RWPE2 (cell line): ENCODE data around the gene HDAC4.

Source experiments
- ATAC-seq: fragments of 200-7000 bp; cut with Tn5 transposase; 3 replicates; pipeline ENCODE4 v1.9.1; 2021; ENCODE audit warnings: low read depth
- DNase-seq: peaks from one replicate; pipeline ENCODE4 v3.0.0-alpha.2; 2020; ENCODE audit warnings: low spot score
- H3K27ac ChIP-seq: fragments of 450-650 bp; 2 replicates; pipeline ENCODE4 v1.5.1; 2017; ENCODE audit warnings: mild to moderate bottlenecking; ENCODE audit not compliant: poor library complexity, severe bottlenecking
- H3K27me3 ChIP-seq: fragments of 250-450 bp; sonication (Bioruptor Pico); 2 replicates; pipeline ENCODE4 v1.5.1; 2021; ENCODE audit warnings: mild to moderate bottlenecking, moderate library complexity; ENCODE audit not compliant: insufficient read depth, poor library complexity, severe bottlenecking
- H3K36me3 ChIP-seq: fragments of 250-450 bp; sonication (Bioruptor Pico); 2 replicates; pipeline ENCODE4 v1.5.1; 2020; ENCODE audit warnings: low read depth, mild to moderate bottlenecking, moderate library complexity
- H3K4me1 ChIP-seq: fragments of 250-450 bp; sonication (Bioruptor Pico); 2 replicates; pipeline ENCODE4 v1.5.1; 2021; ENCODE audit warnings: mild to moderate bottlenecking, moderate library complexity; ENCODE audit not compliant: insufficient read depth, poor library complexity, severe bottlenecking
- H3K4me3 ChIP-seq: fragments of 250-450 bp; sonication (Bioruptor Pico); 2 replicates; pipeline ENCODE4 v1.5.1; 2021; ENCODE audit warnings: mild to moderate bottlenecking, moderate library complexity; ENCODE audit not compliant: severe bottlenecking
- H3K9me3 ChIP-seq: fragments of 250-450 bp; sonication (Bioruptor Pico); 2 replicates; pipeline ENCODE4 v1.5.1; 2021; ENCODE audit warnings: mild to moderate bottlenecking, moderate library complexity; ENCODE audit not compliant: severe bottlenecking
- CTCF ChIP-seq: fragments of 450-650 bp; IDR thresholded peaks from one replicate; pipeline ENCODE4 v1.5.1; 2017; ENCODE audit warnings: mild to moderate bottlenecking, moderate library complexity; ENCODE audit not compliant: poor library complexity, severe bottlenecking

The HDAC4 gene

GRCh38 chr2:239161711-239162140 lies 239.1 kb downstream of the HDAC4 start:
- DNase-seq (no peak), ATAC-seq (no peak)
- Histone ChIP-seq H3K4me3 (no peak overlapping the region), H3K36me3 (no peaks in the 10 kb centered on the region), H3K9me3 (no peaks in the 10 kb centered on the region), H3K27ac (no peak overlapping the region), H3K4me1 (no peaks in the 10 kb centered on the region), H3K27me3 (no peaks in the 10 kb centered on the region)
- no peak for TF ChIP-seq CTCF

DNA sequence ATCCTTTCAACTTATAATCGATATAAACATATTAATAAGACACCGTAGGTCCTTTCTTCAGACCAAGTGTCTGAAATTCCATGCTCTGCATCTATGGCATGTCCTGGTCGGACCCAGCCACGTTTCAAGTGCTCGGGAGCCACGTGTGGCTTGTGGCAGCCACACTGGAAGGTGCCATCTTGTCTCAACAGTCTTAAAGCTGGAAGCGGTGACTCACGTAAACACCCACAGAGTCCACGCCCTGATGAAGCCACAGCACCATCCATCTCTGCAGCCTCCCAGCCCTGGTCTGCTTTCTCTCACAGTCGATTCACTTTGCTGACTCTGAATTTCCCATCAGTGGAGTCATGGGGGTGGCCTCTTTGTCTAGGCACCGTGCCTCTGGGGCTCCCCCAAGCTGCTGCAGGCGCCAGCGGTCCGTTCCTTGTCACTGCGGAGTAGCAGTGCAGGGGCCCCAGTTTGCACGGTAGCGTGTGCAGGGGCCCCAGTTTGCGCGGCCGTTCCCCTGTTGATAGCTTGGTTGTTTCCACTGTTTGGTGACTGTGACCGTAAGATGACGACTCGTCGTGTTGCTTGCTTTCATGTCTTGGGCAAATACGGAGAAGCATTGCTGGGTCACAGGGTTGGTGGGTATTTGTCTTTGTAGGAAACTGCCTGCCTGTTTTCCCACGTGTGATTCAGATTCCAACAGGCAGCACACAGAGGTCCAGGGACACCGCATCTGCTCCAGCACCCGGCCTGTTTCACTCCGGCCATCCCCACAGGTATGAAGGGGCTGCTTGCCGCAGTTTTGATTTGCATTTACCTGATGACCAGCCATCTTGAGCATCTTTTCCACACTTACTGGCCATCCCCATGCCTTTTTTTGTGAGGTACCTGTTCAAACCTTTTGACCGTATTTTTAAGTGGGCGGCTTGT lies 240.3 kb downstream of the HDAC4 start:
- ATAC-seq, result no peak
- Histone ChIP-seq H3K27me3 (no peaks in the 10 kb centered on the region), H3K4me1 (no peaks in the 10 kb centered on the region), H3K27ac (no peak overlapping the region), H3K36me3 (no peaks in the 10 kb centered on the region), H3K9me3 (no peaks in the 10 kb centered on the region), H3K4me3 (no peak overlapping the region)
- DNase-seq, result peak; percentile 25
- no peak for TF ChIP-seq CTCF

- no peaks in the 10 kb centered on the region for H3K36me3 ChIP-seq
- no peak for ATAC-seq
- TF ChIP-seq CTCF, result no peak
- no peaks in the 10 kb centered on the region for H3K9me3 ChIP-seq
- no peak overlapping the region for H3K4me3 ChIP-seq
- no peak overlapping the region for H3K27ac ChIP-seq
- no peak for DNase-seq
- H3K27me3 ChIP-seq, result no peaks in the 10 kb centered on the region
- no peaks in the 10 kb centered on the region for H3K4me1 ChIP-seq
Measured at GRCh38 chr2:239159476-239159911, 241.3 kb downstream of the HDAC4 start.

DNA sequence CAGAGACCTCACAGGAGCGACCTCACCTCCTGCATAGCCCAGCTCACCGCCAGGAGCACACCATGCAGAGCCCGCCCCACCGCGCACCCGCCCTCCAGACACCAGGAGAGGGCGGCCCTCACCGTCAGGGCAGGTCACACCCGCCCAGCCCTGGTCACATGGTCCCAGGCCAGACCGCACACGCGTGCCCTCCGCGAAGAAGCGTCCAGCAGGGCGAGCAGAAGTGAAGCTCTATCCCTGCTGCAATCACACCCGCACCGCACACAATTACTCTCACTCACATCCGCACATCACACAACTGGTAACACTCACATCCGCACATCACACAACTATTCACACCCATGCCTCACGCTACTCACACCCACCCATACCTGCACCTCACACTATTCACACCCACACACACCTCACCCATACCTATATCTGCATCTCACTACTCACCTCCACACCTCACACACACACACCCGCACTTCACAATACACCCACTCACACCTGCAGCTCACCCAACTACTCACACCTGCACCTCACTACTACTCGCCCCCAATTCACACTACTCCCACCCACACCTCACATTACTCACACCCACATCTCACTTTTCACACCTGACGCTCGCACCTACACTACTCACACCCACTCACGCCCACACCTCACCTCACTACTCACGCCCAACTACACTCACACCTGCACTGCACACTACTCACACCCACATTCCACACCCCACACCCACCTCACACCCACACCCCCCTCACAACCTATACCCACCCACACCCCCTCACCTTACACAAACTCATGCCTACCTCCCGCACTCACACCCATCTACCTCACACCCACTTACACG lies 242.0 kb downstream of the HDAC4 start:
- Histone ChIP-seq H3K27me3 (no peaks in the 10 kb centered on the region), H3K27ac (no peak overlapping the region), H3K9me3 (no peaks in the 10 kb centered on the region), H3K4me1 (no peaks in the 10 kb centered on the region), H3K36me3 (no peaks in the 10 kb centered on the region), H3K4me3 (no peak overlapping the region)
- DNase-seq (peak; percentile 40), ATAC-seq (no peak)
- TF ChIP-seq CTCF, result no peak
